Neutrophil (primary cell): ENCODE results near the gene DEPDC7.

Experiments
- H3K27ac ChIP-seq: fragments of 200-600 bp; sonication (generic); 2 replicates; pipeline ENCODE4 v1.5.1; 2016; ENCODE audit warnings: mild to moderate bottlenecking, moderate library complexity
- H3K27me3 ChIP-seq: fragments of 200-600 bp; sonication (generic); 2 replicates; pipeline ENCODE4 v1.6.0; 2016; ENCODE audit warnings: mild to moderate bottlenecking
- H3K36me3 ChIP-seq: fragments of 200-600 bp; sonication (generic); 2 replicates; pipeline ENCODE4 v1.5.1; 2017
- H3K4me1 ChIP-seq, 2 experiments: fragments of 200-600 bp in 1 of 2; sonication (generic) in 1 of 2; 1 replicate in 1 of 2; 2 replicates in 1 of 2; pipeline versions ENCODE4 v1.5.1 to v1.6.1; 2013 to 2016; ENCODE audit warnings: low read depth in 1 of 2, low read length in 1 of 2, mild to moderate bottlenecking in 1 of 2, moderate library complexity in 1 of 2; ENCODE audit not compliant: control insufficient read depth in 1 of 2, insufficient read depth in 1 of 2
- H3K4me3 ChIP-seq, 2 experiments: fragments of 200-600 bp in 1 of 2; sonication (generic) in 1 of 2; 1 replicate in 1 of 2; 2 replicates in 1 of 2; pipeline ENCODE4 v1.5.1; 2013 to 2016; ENCODE audit warnings: low read depth in 1 of 2, low read length in 1 of 2, mild to moderate bottlenecking in 1 of 2, moderate library complexity in 1 of 2
- H3K9me3 ChIP-seq: fragments of 200-600 bp; sonication (generic); 2 replicates; pipeline ENCODE4 v1.5.1; 2016
- CTCF ChIP-seq: fragments of 200-600 bp; sonication (generic); IDR thresholded peaks from 2 replicates; pipeline ENCODE4 v1.5.1; 2016; ENCODE audit warnings: antibody characterized with exemption

The DEPDC7 gene

GRCh38 chr11:33057284-33057683, 41.6 kb downstream of the DEPDC7 start:
- Histone ChIP-seq H3K4me1 (peaks cover 5 to 10% of the 10 kb centered on the region in 2 experiments), H3K27me3 (no peaks in the 10 kb centered on the region), H3K9me3 (no peaks in the 10 kb centered on the region), H3K27ac (no peak overlapping the region), H3K36me3 (peaks cover 27% of the 10 kb centered on the region), H3K4me3 (no peak overlapping the region)
- TF ChIP-seq CTCF = no peak

GRCh38 chr11:33059331-33060007, 43.8 kb downstream of the DEPDC7 start:
- peaks cover 17% of the 10 kb centered on the region in 2 experiments for H3K4me1 ChIP-seq
- H3K27ac ChIP-seq = no peak overlapping the region
- H3K9me3 ChIP-seq = no peaks in the 10 kb centered on the region
- no peaks in the 10 kb centered on the region for H3K27me3 ChIP-seq
- H3K4me3 ChIP-seq = no peak overlapping the region
- TF ChIP-seq CTCF = no peak
- peaks cover 27% of the 10 kb centered on the region for H3K36me3 ChIP-seq

GRCh38 chr11:33060271-33060670, 44.6 kb downstream of the DEPDC7 start:
- H3K36me3 ChIP-seq = peaks cover 27% of the 10 kb centered on the region
- H3K4me1 ChIP-seq = peaks cover 25% of the 10 kb centered on the region in 2 experiments

GRCh38 chr11:33062137-33062536, 46.5 kb downstream of the DEPDC7 start:
- TF ChIP-seq CTCF = no peak
- H3K4me3 ChIP-seq = no peak overlapping the region
- H3K36me3 ChIP-seq = peaks cover 42% of the 10 kb centered on the region
- H3K27ac ChIP-seq = peak overlapping the region; percentile 86
- peaks cover 28 to 30% of the 10 kb centered on the region in 2 experiments for H3K4me1 ChIP-seq
- no peaks in the 10 kb centered on the region for H3K27me3 ChIP-seq
- H3K9me3 ChIP-seq = no peaks in the 10 kb centered on the region

More at GRCh38 chr11:33060271-33060670, 44.6 kb downstream of the DEPDC7 start:
- Histone ChIP-seq H3K27me3 (no peaks in the 10 kb centered on the region), H3K9me3 (no peaks in the 10 kb centered on the region), H3K4me3 (no peak overlapping the region), H3K27ac (no peak overlapping the region)
- no peak for TF ChIP-seq CTCF

- H3K9me3 ChIP-seq = no peaks in the 10 kb centered on the region
- peak overlapping the region in 1 of 2 experiments; percentile 38 for H3K4me3 ChIP-seq
- H3K27ac ChIP-seq = peak overlapping the region; percentile 86
- no peak for TF ChIP-seq CTCF
- H3K36me3 ChIP-seq = peaks cover 51% of the 10 kb centered on the region
- H3K4me1 ChIP-seq = peaks cover 28 to 30% of the 10 kb centered on the region in 2 experiments
- H3K27me3 ChIP-seq = no peaks in the 10 kb centered on the region
Observed at GRCh38 chr11:33063326-33063881, 47.7 kb downstream of the DEPDC7 start.
